Fibroblast of upper back skin (primary cell): ENCODE results near the gene CMKLR1.

ENCODE experiments used
- DNase-seq: peaks from one replicate; pipeline ENCODE4 v3.0.0-alpha.2; 2013

The CMKLR1 gene

GRCh38 chr12:108297895-108298760 lies 41.0 kb downstream of the CMKLR1 start:
- no peak for DNase-seq

- DNase-seq, result no peak
These were observed 41.7 kb downstream of the CMKLR1 start for GRCh38 chr12:108297424-108297823.

- DNase-seq, result no peak
These were observed 42.2 kb downstream of the CMKLR1 start for GRCh38 chr12:108296945-108297344.

GRCh38 chr12:108295641-108296040 lies 43.5 kb downstream of the CMKLR1 start:
- DNase-seq, result no peak

- no peak for DNase-seq
These were observed 49.6 kb downstream of the CMKLR1 start for GRCh38 chr12:108289350-108290161.

GRCh38 chr12:108287227-108287626 lies 51.9 kb downstream of the CMKLR1 start:
- no peak for DNase-seq

- no peak for DNase-seq
These were observed 54.1 kb downstream of the CMKLR1 start for GRCh38 chr12:108285016-108285415.

GRCh38 chr12:108284163-108284562 lies 54.9 kb downstream of the CMKLR1 start:
- no peak for DNase-seq

- DNase-seq, result no peak
These were observed 56.4 kb downstream of the CMKLR1 start for GRCh38 chr12:108282676-108283075.

- DNase-seq, result no peak
These were observed 57.0 kb downstream of the CMKLR1 start for GRCh38 chr12:108282160-108282559.

GRCh38 chr12:108277613-108278012 lies 61.5 kb downstream of the CMKLR1 start:
- no peak for DNase-seq

- DNase-seq, result no peak
These were observed 65.9 kb downstream of the CMKLR1 start for GRCh38 chr12:108273217-108273616.

- no peak for DNase-seq
These were observed 66.9 kb downstream of the CMKLR1 start for GRCh38 chr12:108271951-108272872.

GRCh38 chr12:108270849-108271143 lies 68.3 kb downstream of the CMKLR1 start:
- no peak for DNase-seq

- no peak for DNase-seq
These were observed 68.9 kb downstream of the CMKLR1 start for GRCh38 chr12:108270035-108270848.

- DNase-seq, result no peak
These were observed 69.9 kb downstream of the CMKLR1 start for GRCh38 chr12:108269224-108269623.

GRCh38 chr12:108268397-108268796 lies 70.7 kb downstream of the CMKLR1 start:
- DNase-seq, result no peak

- no peak for DNase-seq
These were observed 71.7 kb downstream of the CMKLR1 start for GRCh38 chr12:108267450-108267849.

GRCh38 chr12:108266131-108266530 lies 73.0 kb downstream of the CMKLR1 start:
- DNase-seq, result no peak

- no peak for DNase-seq
These were observed 73.6 kb downstream of the CMKLR1 start for GRCh38 chr12:108265505-108265904.

- DNase-seq, result no peak
These were observed 78.1 kb downstream of the CMKLR1 start for GRCh38 chr12:108260969-108261368.

- DNase-seq, result no peak
These were observed 79.1 kb downstream of the CMKLR1 start for GRCh38 chr12:108260039-108260438.
